Adrenal gland (tissue), 12 donors: Measurements from ENCODE around the gene ADISSP. TPM values are rescaled to one million over a fixed set of nuclear protein-coding genes. Genes with fewer than 3 reads are reported as not detected.

Experiments used
- DNase-seq, 7 donors: peaks; one replicate each; pipeline ENCODE4 v3.0.0-alpha.2; 2019 to 2020
- H3K27ac ChIP-seq, 5 donors: fragments of 200-600 bp; sonication (generic) in 4 of 5; 1 replicate in 3 of 5; 2 replicates in 2 of 5; pipeline versions ENCODE4 v1.5.1 to v1.8.0; 2016 to 2020; ENCODE audit warnings: mild to moderate bottlenecking in 1 of 5
- H3K27me3 ChIP-seq: fragments of 200-600 bp; 2 replicates; pipeline ENCODE4 v1.8.0; 2021
- H3K36me3 ChIP-seq, 2 donors: fragments of 200-600 bp; replicated peaks in 1 of 2; 1 replicate in 1 of 2; 2 replicates in 1 of 2; pipeline versions ENCODE4 v1.5.1 to v1.8.0; 2018 to 2022
- H3K4me1 ChIP-seq, 2 donors: fragments of 200-600 bp; replicated peaks in 1 of 2; 1 replicate in 1 of 2; 2 replicates in 1 of 2; pipeline versions ENCODE4 v1.5.1 to v1.8.0; 2018 to 2021
- H3K4me3 ChIP-seq, 4 donors: fragments of 200-600 bp; sonication (generic) in 3 of 4; one replicate each; pipeline ENCODE4 v1.5.1; 2016 to 2018
- H3K9me3 ChIP-seq, 3 donors: fragments of 200-600 bp; sonication (generic) in 1 of 3; replicated peaks in 1 of 3; 1 replicate in 2 of 3; 2 replicates in 1 of 3; pipeline versions ENCODE4 v1.5.1 to v1.8.0; 2016 to 2021
- CTCF ChIP-seq, 6 experiments: fragments of 450-650 bp in 4 of 6; fragments of 200-600 bp in 2 of 6; sonication (generic) in 1 of 6; IDR thresholded peaks; 1 replicate in 5 of 6; 2 replicates in 1 of 6; pipeline versions ENCODE4 v1.5.1 to v1.8.0; 2016 to 2021; ENCODE audit warnings: antibody characterized with exemption in 6 of 6, mild to moderate bottlenecking in 2 of 6, moderate library complexity in 1 of 6
- POLR2A ChIP-seq, 2 donors: fragments of 450-650 bp; IDR thresholded peaks; one replicate each; pipeline ENCODE4 v1.6.1; 2017; ENCODE audit warnings: antibody characterized with exemption in 2 of 2, mild to moderate bottlenecking in 2 of 2, moderate library complexity in 1 of 2
- WGBS, 4 donors: extraction: QIAGEN DNeasy Blood & Tissue Kit in 2 of 4; methylation state at CpG; one replicate each; pipeline versions ENCODE4 v1.1.5 to v1.1.7; 2013 to 2017; 5-methylcytosine and 5-hydroxymethylcytosine counted together
- intact Hi-C, 2 donors: fragments of 100-400 bp; cut with DNase I; formaldehyde crosslinking; loops; one replicate each; pipeline versions ENCODE4 v1.14.1 to v1.15.0; 2022 to 2023
- polyA plus RNA-seq, 3 donors: library from polyadenylated mRNA; stranded (reverse); fragments of 200-250 nt in 2 of 3; fragments of 350-450 nt in 1 of 3; fragmentation: Illumina TruSeq in 1 of 3; extraction: RNeasy Lipid Tissue Mini Kit (QIAGEN cat#74804) in 1 of 3; gene quantifications; one replicate each; pipeline ENCODE4 v1.2.3, GENCODE V29; 2013 to 2014
- total RNA-seq, 9 donors: library from RNA; depleted of rRNA in 4 of 9; stranded (reverse); fragments of >200 nt in 4 of 9; fragments of 120-200 nt in 1 of 9; fragmentation: NEBNext Ultra II Directional in 1 of 9; extraction: Animal tissue kit (Norgen Biotek cat#: 25700) in 1 of 9; gene quantifications; one replicate each; pipeline versions ENCODE4 v1.1.0 to v1.2.4, GENCODE V29; 2013 to 2023
- donor health status: healthy with polysubstance abuse.
- donor health status: Bipolar disorder and iron deficiency.
- donor health status: DM: yes; HTN: yes; CAD: no.
- donor health status: DM: no; HTN: no; CAD: no.
- donor health status: DM: no; HTN: no; CAD: no.
- donor health status: DM: yes; HTN: yes; CAD: no.

The ADISSP gene
- total and polyA plus RNA-seq, 12 donors = 4.4 to 42.1 (median 24.5) TPM

DNA sequence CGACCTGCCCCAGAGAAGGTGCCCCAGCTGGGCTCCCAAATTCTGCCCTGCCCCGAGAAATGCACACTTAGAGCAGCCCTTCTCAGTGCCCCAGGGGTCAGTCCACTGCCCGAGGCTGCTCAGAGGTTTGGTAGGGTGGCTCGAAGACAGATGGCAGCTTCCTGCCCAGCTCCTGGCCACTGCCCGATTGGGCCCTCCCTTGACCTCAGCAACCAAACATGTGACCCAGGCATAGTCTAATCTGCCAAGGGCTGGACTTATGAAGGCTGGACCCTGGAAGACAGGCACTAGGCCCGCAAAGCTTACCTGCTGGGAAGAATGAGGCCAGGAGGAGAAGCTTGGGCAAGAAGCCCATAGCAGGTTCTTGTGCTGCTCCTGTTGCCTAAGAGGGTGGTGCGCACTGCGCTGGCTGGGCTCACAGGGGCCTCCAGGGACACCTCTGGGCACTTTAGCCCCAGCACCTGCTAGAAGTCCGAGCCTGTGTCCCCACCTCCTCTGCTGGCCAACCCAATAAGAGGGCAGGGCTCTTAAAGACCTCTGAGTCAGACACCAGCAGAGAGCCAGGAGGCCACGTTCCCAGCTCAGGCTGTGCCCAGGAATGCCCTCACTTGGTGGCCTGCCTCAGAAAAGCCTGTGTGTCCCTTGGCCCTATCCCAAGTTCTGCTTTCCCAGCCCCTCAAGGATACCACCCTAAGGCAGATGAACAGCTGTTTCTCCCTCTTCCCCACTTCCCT, 60.6 kb downstream of the ADISSP start:
- Histone ChIP-seq H3K4me1 (no peaks in the 10 kb centered on the region), H3K27me3 (no peaks in the 10 kb centered on the region), H3K9me3 (no peaks in the 10 kb centered on the region), H3K27ac (no peak overlapping the region), H3K36me3 (no peaks in the 10 kb centered on the region), H3K4me3 (no peak overlapping the region)
- peak in 6 of 7 donors; percentile 47 to 75 (median 64) for DNase-seq
- WGBS, 4 donors = 70 to 82% (median 75%) methylated on average over 7 to 10 of the region's 10 CpGs
- TF ChIP-seq CTCF (IDR thresholded peaks at IDR 0.05) (no peak), POLR2A (IDR thresholded peaks at IDR 0.05) (no peak)
- intact Hi-C loops = no loop called here

DNA sequence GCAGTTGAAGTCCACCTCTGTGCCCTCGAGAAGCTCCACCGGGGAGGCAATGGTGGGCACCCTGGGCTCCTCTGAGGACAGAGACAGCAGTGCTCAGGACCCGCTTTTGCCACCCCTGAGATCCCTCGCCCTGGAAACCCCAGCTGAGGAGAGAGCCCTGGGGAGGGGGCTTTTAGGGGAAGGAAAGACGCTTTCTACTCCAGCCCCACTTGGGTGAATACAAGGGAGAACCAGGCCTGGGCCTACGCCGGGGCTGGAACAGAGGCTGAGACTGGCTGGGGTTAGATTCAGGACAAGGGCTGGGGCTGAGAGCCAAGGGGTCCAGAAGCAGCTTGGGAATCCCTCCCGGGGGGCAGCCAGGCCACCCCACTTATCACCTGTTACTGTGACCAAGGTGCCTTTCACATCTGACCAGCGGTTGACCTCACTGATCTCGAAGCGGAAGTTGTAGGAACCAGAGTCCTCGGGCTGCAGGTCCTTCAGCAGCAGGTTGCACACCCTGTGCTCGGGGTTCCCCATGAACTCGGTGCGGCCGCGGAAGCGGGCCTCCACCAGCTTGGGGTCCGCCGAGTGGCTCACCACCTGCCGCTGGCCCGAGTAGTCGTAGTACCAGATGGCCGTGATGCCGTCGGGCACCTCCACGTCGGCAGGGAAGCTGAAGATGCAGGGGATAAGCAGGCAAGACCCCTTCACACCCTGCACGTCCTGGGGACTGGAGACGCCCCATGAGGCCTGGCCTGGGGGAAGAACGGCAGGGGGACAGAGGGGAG, 61.4 kb downstream of the ADISSP start:
- no peak overlapping the region for H3K27ac ChIP-seq
- no peaks in the 10 kb centered on the region for H3K9me3 ChIP-seq
- H3K27me3 ChIP-seq = no peaks in the 10 kb centered on the region
- WGBS, 4 donors = 88 to 95% (median 95%) methylated on average over 17 to 31 of the region's 31 CpGs
- no peak for DNase-seq
- H3K36me3 ChIP-seq = no peaks in the 10 kb centered on the region
- H3K4me3 ChIP-seq = no peak overlapping the region
- intact Hi-C loops = no loop called here
- H3K4me1 ChIP-seq = no peaks in the 10 kb centered on the region
- TF ChIP-seq POLR2A (IDR thresholded peaks at IDR 0.05) = no peak
- TF ChIP-seq CTCF (IDR thresholded peaks at IDR 0.05) = no peak

DNA sequence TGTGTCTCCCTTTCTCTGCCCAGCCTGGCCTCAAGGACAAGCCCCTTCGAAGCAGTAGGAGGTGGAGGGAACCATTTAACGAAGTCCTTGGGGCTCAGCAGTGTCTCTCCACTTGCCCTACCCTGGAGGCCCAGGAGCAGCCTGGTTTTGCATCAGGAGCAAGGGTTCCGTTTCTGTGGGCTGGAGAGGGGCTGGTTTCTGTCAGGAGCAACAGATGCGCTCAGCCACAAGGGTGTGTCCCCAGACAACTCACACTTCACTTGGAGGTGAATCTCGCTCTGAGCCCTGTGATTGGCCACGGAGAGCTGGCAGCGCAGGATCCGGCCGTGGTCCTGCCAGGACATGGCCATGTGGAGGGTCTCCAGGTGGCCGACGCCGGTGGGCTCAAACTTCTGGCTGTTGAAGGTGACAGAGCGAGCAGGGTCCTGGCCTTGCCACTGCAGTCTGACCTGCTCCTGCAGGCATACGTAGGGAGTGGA, 62.0 kb downstream of the ADISSP start:
- no peaks in the 10 kb centered on the region for H3K9me3 ChIP-seq
- H3K27ac ChIP-seq = no peak overlapping the region
- H3K27me3 ChIP-seq = no peaks in the 10 kb centered on the region
- no peak for DNase-seq
- intact Hi-C loops = no loop called here
- H3K4me1 ChIP-seq = no peaks in the 10 kb centered on the region
- no peak overlapping the region for H3K4me3 ChIP-seq
- TF ChIP-seq CTCF (IDR thresholded peaks at IDR 0.05) (no peak), POLR2A (IDR thresholded peaks at IDR 0.05) (no peak)
- no peaks in the 10 kb centered on the region for H3K36me3 ChIP-seq
- 82 to 86% (median 84%) methylated on average over 2 to 14 of the region's 14 CpGs for WGBS, 4 donors

GRCh38 chr20:3704087-3704486, 63.5 kb downstream of the ADISSP start:
- Histone ChIP-seq H3K27me3 (no peaks in the 10 kb centered on the region), H3K9me3 (no peaks in the 10 kb centered on the region), H3K4me3 (no peak overlapping the region), H3K4me1 (no peaks in the 10 kb centered on the region), H3K27ac (no peak overlapping the region), H3K36me3 (no peaks in the 10 kb centered on the region)
- intact Hi-C loops = no loop called here
- WGBS, 4 donors = 77 to 88% (median 81%) methylated on average over 5 of the region's 5 CpGs
- DNase-seq = no peak
- TF ChIP-seq POLR2A (IDR thresholded peaks at IDR 0.05) (no peak), CTCF (IDR thresholded peaks at IDR 0.05) (no peak)
